IPS-18a (cell line): ENCODE results near the gene UQCR11.

Experiments used
- H3K27ac ChIP-seq: one replicate; pipeline ENCODE4 v1.5.1; 2013; ENCODE audit warnings: low read length
- H3K27me3 ChIP-seq: one replicate; pipeline ENCODE4 v1.6.1; 2013; ENCODE audit warnings: mild to moderate bottlenecking, low read length; ENCODE audit not compliant: control insufficient read depth, insufficient read depth
- H3K36me3 ChIP-seq: one replicate; pipeline ENCODE4 v1.6.1; 2013; ENCODE audit warnings: low read depth, low read length; ENCODE audit not compliant: control insufficient read depth
- H3K4me1 ChIP-seq: one replicate; pipeline ENCODE4 v1.6.1; 2013; ENCODE audit warnings: low read depth, low read length; ENCODE audit not compliant: control insufficient read depth
- H3K4me3 ChIP-seq: one replicate; pipeline ENCODE4 v1.5.1; 2013; ENCODE audit warnings: low read length
- H3K9ac ChIP-seq: one replicate; pipeline ENCODE4 v1.6.1; 2013; ENCODE audit warnings: mild to moderate bottlenecking, low read length, moderate library complexity
- H3K9me3 ChIP-seq: one replicate; pipeline ENCODE4 v1.6.1; 2013; ENCODE audit warnings: low read depth, low read length; ENCODE audit not compliant: control insufficient read depth

The UQCR11 gene

GRCh38 chr19:1632462-1633268 is 27.4 kb upstream of the UQCR11 start:
- no peaks in the 10 kb centered on the region for H3K4me1 ChIP-seq

GRCh38 chr19:1631557-1632100 is 26.4 kb upstream of the UQCR11 start:
- H3K36me3 ChIP-seq, result peaks cover 32% of the 10 kb centered on the region
- H3K9ac ChIP-seq, result no peak overlapping the region
- no peaks in the 10 kb centered on the region for H3K4me1 ChIP-seq
- no peak overlapping the region for H3K4me3 ChIP-seq
- H3K27ac ChIP-seq, result no peak overlapping the region
- no peaks in the 10 kb centered on the region for H3K27me3 ChIP-seq
- no peaks in the 10 kb centered on the region for H3K9me3 ChIP-seq

More at GRCh38 chr19:1632462-1633268, 27.4 kb upstream of the UQCR11 start:
- Histone ChIP-seq H3K4me3 (no peak overlapping the region), H3K27ac (no peak overlapping the region), H3K27me3 (no peaks in the 10 kb centered on the region), H3K9ac (no peak overlapping the region), H3K36me3 (peaks cover 37% of the 10 kb centered on the region), H3K9me3 (no peaks in the 10 kb centered on the region)

- Histone ChIP-seq H3K27ac (no peak overlapping the region), H3K36me3 (peaks cover 35% of the 10 kb centered on the region), H3K9me3 (no peaks in the 10 kb centered on the region), H3K4me3 (no peak overlapping the region), H3K4me1 (no peaks in the 10 kb centered on the region), H3K27me3 (no peaks in the 10 kb centered on the region), H3K9ac (no peak overlapping the region)
Observed at GRCh38 chr19:1630811-1631210, 25.5 kb upstream of the UQCR11 start.

- no peak overlapping the region for H3K27ac ChIP-seq
- H3K36me3 ChIP-seq, result peaks cover 30% of the 10 kb centered on the region
- H3K27me3 ChIP-seq, result no peaks in the 10 kb centered on the region
- no peak overlapping the region for H3K4me3 ChIP-seq
- H3K4me1 ChIP-seq, result no peaks in the 10 kb centered on the region
- no peak overlapping the region for H3K9ac ChIP-seq
- no peaks in the 10 kb centered on the region for H3K9me3 ChIP-seq
Observed at GRCh38 chr19:1630012-1630411, 24.8 kb upstream of the UQCR11 start.

GRCh38 chr19:1629256-1629808 is 24.1 kb upstream of the UQCR11 start:
- H3K4me1 ChIP-seq, result no peaks in the 10 kb centered on the region
- H3K9me3 ChIP-seq, result no peaks in the 10 kb centered on the region
- no peak overlapping the region for H3K27ac ChIP-seq
- no peak overlapping the region for H3K9ac ChIP-seq
- H3K4me3 ChIP-seq, result no peak overlapping the region
- H3K36me3 ChIP-seq, result peaks cover 25% of the 10 kb centered on the region
- H3K27me3 ChIP-seq, result no peaks in the 10 kb centered on the region

GRCh38 chr19:1627194-1627593 is 21.9 kb upstream of the UQCR11 start:
- H3K4me1 ChIP-seq, result no peaks in the 10 kb centered on the region
- no peak overlapping the region for H3K27ac ChIP-seq
- H3K4me3 ChIP-seq, result no peak overlapping the region
- H3K9ac ChIP-seq, result no peak overlapping the region
- H3K27me3 ChIP-seq, result no peaks in the 10 kb centered on the region
- H3K36me3 ChIP-seq, result peaks cover 32% of the 10 kb centered on the region
- H3K9me3 ChIP-seq, result no peaks in the 10 kb centered on the region

- no peak overlapping the region for H3K9ac ChIP-seq
- H3K27ac ChIP-seq, result no peak overlapping the region
- no peaks in the 10 kb centered on the region for H3K27me3 ChIP-seq
- no peaks in the 10 kb centered on the region for H3K4me1 ChIP-seq
- no peaks in the 10 kb centered on the region for H3K9me3 ChIP-seq
- peaks cover 27% of the 10 kb centered on the region for H3K36me3 ChIP-seq
- no peak overlapping the region for H3K4me3 ChIP-seq
Observed at GRCh38 chr19:1626417-1627010, 21.3 kb upstream of the UQCR11 start.

- H3K9me3 ChIP-seq, result no peaks in the 10 kb centered on the region
- H3K27me3 ChIP-seq, result no peaks in the 10 kb centered on the region
- no peak overlapping the region for H3K9ac ChIP-seq
- H3K4me1 ChIP-seq, result no peaks in the 10 kb centered on the region
- no peak overlapping the region for H3K4me3 ChIP-seq
- no peak overlapping the region for H3K27ac ChIP-seq
- H3K36me3 ChIP-seq, result peaks cover 38% of the 10 kb centered on the region
Observed at GRCh38 chr19:1624458-1624857, 19.2 kb upstream of the UQCR11 start.

GRCh38 chr19:1622541-1622940 is 17.3 kb upstream of the UQCR11 start:
- peaks cover 50% of the 10 kb centered on the region for H3K36me3 ChIP-seq
- H3K4me1 ChIP-seq, result no peaks in the 10 kb centered on the region
- H3K27me3 ChIP-seq, result no peaks in the 10 kb centered on the region
- no peak overlapping the region for H3K4me3 ChIP-seq
- no peak overlapping the region for H3K9ac ChIP-seq
- no peaks in the 10 kb centered on the region for H3K9me3 ChIP-seq
- H3K27ac ChIP-seq, result no peak overlapping the region

- Histone ChIP-seq H3K4me1 (no peaks in the 10 kb centered on the region), H3K36me3 (peaks cover 55% of the 10 kb centered on the region)
Observed at GRCh38 chr19:1622007-1622406, 16.7 kb upstream of the UQCR11 start.

GRCh38 chr19:1621574-1621973 is 16.3 kb upstream of the UQCR11 start:
- no peaks in the 10 kb centered on the region for H3K9me3 ChIP-seq
- no peak overlapping the region for H3K27ac ChIP-seq
- peaks cover 59% of the 10 kb centered on the region for H3K36me3 ChIP-seq
- H3K4me3 ChIP-seq, result no peak overlapping the region
- no peaks in the 10 kb centered on the region for H3K27me3 ChIP-seq
- H3K9ac ChIP-seq, result no peak overlapping the region
- no peaks in the 10 kb centered on the region for H3K4me1 ChIP-seq

More at GRCh38 chr19:1622007-1622406, 16.7 kb upstream of the UQCR11 start:
- Histone ChIP-seq H3K4me3 (no peak overlapping the region), H3K9me3 (no peaks in the 10 kb centered on the region), H3K27ac (no peak overlapping the region), H3K27me3 (no peaks in the 10 kb centered on the region), H3K9ac (no peak overlapping the region)
